ENCODE results near the gene ZNF217. TPM values are rescaled to one million over a fixed set of nuclear protein-coding genes. Genes with fewer than 3 reads are reported as not detected.

The ZNF217 gene
- total RNA-seq, 1 donor from 2014 or later: 84.4 TPM

- Mint-ChIP-seq H3K4me3 (peak overlapping the region; percentile 79), H3K36me3 (no peaks in the 10 kb centered on the region), H3K27ac (peak overlapping the region; percentile 99), H3K9me3 (no peaks in the 10 kb centered on the region), H3K4me1 (peaks cover 33% of the 10 kb centered on the region), H3K27me3 (ENCODE audit: insufficient read depth, low read depth) (peaks cover 4% of the 10 kb centered on the region)
- Histone ChIP-seq H3K79me2 (ENCODE audit: low read depth) (no peaks in the 10 kb centered on the region), H3K4me2 (peak overlapping the region; percentile 85), H3K4me1 (peaks cover 22% of the 10 kb centered on the region), H3K9me3 (ENCODE audit: low read depth) (no peaks in the 10 kb centered on the region), H3K4me3 (peak overlapping the region; percentile 50), H3K27ac (peak overlapping the region; percentile 39), H3F3A (ENCODE audit: low read depth) (peaks cover 30% of the 10 kb centered on the region), H3K27me3 (no peaks in the 10 kb centered on the region), H4K20me1 (ENCODE audit: low read depth) (no peaks in the 10 kb centered on the region), H2AFZ (replicated peaks) (peak overlapping the region; percentile 86), H3K9ac (no peak overlapping the region), H3K36me3 (no peaks in the 10 kb centered on the region)
- TF ChIP-seq, protein P1, sequence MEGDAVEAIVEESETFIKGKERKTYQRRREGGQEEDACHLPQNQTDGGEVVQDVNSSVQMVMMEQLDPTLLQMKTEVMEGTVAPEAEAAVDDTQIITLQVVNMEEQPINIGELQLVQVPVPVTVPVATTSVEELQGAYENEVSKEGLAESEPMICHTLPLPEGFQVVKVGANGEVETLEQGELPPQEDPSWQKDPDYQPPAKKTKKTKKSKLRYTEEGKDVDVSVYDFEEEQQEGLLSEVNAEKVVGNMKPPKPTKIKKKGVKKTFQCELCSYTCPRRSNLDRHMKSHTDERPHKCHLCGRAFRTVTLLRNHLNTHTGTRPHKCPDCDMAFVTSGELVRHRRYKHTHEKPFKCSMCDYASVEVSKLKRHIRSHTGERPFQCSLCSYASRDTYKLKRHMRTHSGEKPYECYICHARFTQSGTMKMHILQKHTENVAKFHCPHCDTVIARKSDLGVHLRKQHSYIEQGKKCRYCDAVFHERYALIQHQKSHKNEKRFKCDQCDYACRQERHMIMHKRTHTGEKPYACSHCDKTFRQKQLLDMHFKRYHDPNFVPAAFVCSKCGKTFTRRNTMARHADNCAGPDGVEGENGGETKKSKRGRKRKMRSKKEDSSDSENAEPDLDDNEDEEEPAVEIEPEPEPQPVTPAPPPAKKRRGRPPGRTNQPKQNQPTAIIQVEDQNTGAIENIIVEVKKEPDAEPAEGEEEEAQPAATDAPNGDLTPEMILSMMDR (IDR thresholded peaks at IDR 0.05): peak; percentile 6
- no peak for TF ChIP-seq EZH2 (IDR thresholded peaks at IDR 0.05)
- peak; percentile 54 for DNase-seq (ENCODE audit: low spot score)
Measured at GRCh38 chr20:53623454-53624211, 30.0 kb upstream of the ZNF217 start.

DNA sequence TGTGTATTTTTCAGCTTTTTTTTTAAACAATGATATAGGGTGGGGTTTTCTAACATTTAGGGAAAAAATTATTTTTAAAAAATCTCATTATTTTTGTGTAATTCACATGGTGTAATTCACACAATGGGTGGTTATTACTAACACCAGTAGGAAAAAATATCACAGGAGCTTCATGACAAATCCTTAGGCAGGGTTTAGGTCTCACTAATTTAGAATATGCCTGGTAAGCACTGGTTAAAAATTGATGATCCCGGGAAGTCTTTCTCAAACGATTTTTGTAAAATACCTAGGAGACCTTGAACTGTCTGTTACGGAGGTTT is 29.5 kb upstream of the ZNF217 start:
- Histone ChIP-seq H3K4me2 (peak overlapping the region; percentile 85), H3K9ac (no peak overlapping the region), H3F3A (ENCODE audit: low read depth) (peaks cover 30% of the 10 kb centered on the region), H3K79me2 (ENCODE audit: low read depth) (no peaks in the 10 kb centered on the region), H3K4me1 (peaks cover 22% of the 10 kb centered on the region), H3K27me3 (no peaks in the 10 kb centered on the region), H3K4me3 (peak overlapping the region; percentile 50), H2AFZ (replicated peaks) (peak overlapping the region; percentile 86), H3K27ac (no peak overlapping the region), H3K9me3 (ENCODE audit: low read depth) (no peaks in the 10 kb centered on the region), H3K36me3 (no peaks in the 10 kb centered on the region), H4K20me1 (ENCODE audit: low read depth) (no peaks in the 10 kb centered on the region)
- Mint-ChIP-seq H3K27me3 (ENCODE audit: insufficient read depth, low read depth) (peaks cover 2% of the 10 kb centered on the region), H3K9me3 (no peaks in the 10 kb centered on the region), H3K4me1 (peaks cover 33% of the 10 kb centered on the region), H3K27ac (peak overlapping the region; percentile 99), H3K36me3 (no peaks in the 10 kb centered on the region), H3K4me3 (peak overlapping the region; percentile 79)
- DNase-seq (ENCODE audit: low spot score): no peak
- TF ChIP-seq, protein P1 (IDR thresholded peaks at IDR 0.05): no peak
- TF ChIP-seq EZH2phosphoT487 (IDR thresholded peaks at IDR 0.05): no peak
- TF ChIP-seq EZH2 (IDR thresholded peaks at IDR 0.05): no peak

- Histone ChIP-seq H3K27ac (peak overlapping the region; percentile 47), H3K4me1 (peaks cover 22% of the 10 kb centered on the region), H2AFZ (replicated peaks) (peak overlapping the region; percentile 57), H3K36me3 (no peaks in the 10 kb centered on the region), H3K4me3 (no peak overlapping the region), H3K79me2 (ENCODE audit: low read depth) (no peaks in the 10 kb centered on the region), H3F3A (ENCODE audit: low read depth) (peaks cover 30% of the 10 kb centered on the region), H3K9me3 (ENCODE audit: low read depth) (no peaks in the 10 kb centered on the region), H4K20me1 (ENCODE audit: low read depth) (no peaks in the 10 kb centered on the region), H3K4me2 (peak overlapping the region; percentile 85), H3K9ac (no peak overlapping the region), H3K27me3 (no peaks in the 10 kb centered on the region)
- TF ChIP-seq EZH2 (IDR thresholded peaks at IDR 0.05) (no peak), EZH2phosphoT487 (IDR thresholded peaks at IDR 0.05) (no peak)
- TF ChIP-seq, protein P1 (IDR thresholded peaks at IDR 0.05): no peak
- Mint-ChIP-seq H3K4me1 (peaks cover 33% of the 10 kb centered on the region), H3K4me3 (peak overlapping the region; percentile 79), H3K9me3 (no peaks in the 10 kb centered on the region), H3K27ac (peak overlapping the region; percentile 99), H3K36me3 (no peaks in the 10 kb centered on the region), H3K27me3 (ENCODE audit: insufficient read depth, low read depth) (no peaks in the 10 kb centered on the region)
- no peak for DNase-seq (ENCODE audit: low spot score)
Measured at GRCh38 chr20:53622247-53623133, 28.9 kb upstream of the ZNF217 start.

All from neural progenitor cell (in vitro differentiated cells).